GM21390 (cell line): ENCODE data around the gene ASB2.

Experiments
- ATAC-seq: cut with Tn5 transposase; IDR thresholded peaks from one replicate; pipeline ENCODE4 v1.9.1; 2021; ENCODE audit not compliant: unreplicated experiment

ASB2 gene

DNA sequence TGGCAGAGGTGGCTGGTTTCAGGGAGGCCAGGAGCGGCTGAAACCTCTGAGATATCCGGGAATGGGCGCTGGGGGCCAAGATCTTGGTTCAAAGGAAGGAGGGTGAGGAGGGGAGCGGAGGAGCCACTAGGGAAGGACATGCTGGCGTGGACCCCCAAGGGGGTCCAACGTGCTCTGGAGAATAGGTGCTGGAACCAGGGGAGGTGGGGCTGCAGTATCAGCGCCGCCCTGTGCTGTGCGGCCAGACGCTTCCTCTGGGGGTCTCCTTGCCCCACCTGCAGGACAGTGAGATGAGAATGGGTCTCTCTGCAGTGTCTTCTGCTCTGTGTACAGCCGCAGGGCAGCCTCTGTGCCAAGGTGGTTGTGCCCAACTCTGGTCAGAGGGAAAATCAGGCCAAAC is 46.7 kb downstream of the ASB2 start:
- ATAC-seq = no peak

- ATAC-seq = no peak
Observed at GRCh38 chr14:93929048-93929535, 47.3 kb downstream of the ASB2 start.

GRCh38 chr14:93928184-93929047 is 48.0 kb downstream of the ASB2 start:
- ATAC-seq = no peak

- ATAC-seq = no peak
Observed at GRCh38 chr14:93927800-93928145, 48.6 kb downstream of the ASB2 start.

- ATAC-seq = no peak
Observed at GRCh38 chr14:93926873-93927799, 49.2 kb downstream of the ASB2 start, which contains the start of gene FAM181A. Gene FAM181A (plus strand): TSS chr14:93927344. CDS start chr14:93928286, 942 bp downstream.

GRCh38 chr14:93926245-93926872 is 50.0 kb downstream of the ASB2 start:
- no peak for ATAC-seq

GRCh38 chr14:93925374-93925895 is 50.9 kb downstream of the ASB2 start:
- ATAC-seq = no peak

GRCh38 chr14:93924592-93925355 is 51.6 kb downstream of the ASB2 start:
- no peak for ATAC-seq

GRCh38 chr14:93923626-93924025 is 52.7 kb downstream of the ASB2 start:
- no peak for ATAC-seq

GRCh38 chr14:93921001-93921806 is 55.2 kb downstream of the ASB2 start:
- no peak for ATAC-seq

- no peak for ATAC-seq
Observed at GRCh38 chr14:93917141-93917540, 59.2 kb downstream of the ASB2 start.

DNA sequence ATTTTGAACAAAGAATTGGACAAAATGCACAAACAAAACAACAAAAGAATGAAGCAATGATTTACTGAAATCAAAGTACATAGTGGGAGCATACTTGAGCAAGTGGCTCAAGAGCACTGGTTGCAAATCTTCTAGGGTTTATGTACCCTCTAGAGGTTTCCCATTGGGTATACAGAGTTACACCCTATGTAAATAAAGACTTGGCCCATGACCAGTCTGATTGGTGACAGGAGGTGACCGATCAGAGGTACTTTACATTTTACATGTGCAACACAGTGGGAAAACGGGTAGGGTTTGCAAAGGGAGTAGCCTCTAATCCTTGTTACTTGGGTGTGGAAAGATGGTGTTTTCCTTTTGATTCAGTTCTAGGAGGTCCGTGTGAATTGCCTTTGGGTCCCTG is 59.9 kb downstream of the ASB2 start:
- ATAC-seq = no peak

DNA sequence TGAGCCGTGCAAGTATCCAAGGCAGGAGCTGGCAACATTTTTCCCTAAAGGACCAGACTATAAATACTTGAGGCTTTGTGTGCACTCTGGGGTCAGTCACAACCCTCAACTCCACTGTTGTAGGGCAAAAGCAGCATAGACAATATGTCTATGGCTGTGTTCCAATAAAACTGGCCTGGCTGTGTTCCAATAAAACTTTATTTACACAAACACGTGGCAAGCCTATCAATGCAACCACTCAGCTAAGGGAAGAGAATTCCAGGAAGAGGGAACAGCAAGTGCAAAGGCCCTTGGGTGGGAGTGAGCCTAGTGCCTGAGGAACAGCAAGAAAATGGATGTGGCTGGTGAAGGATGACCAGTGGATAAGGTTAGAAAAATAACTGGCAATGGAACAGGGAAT is 60.6 kb downstream of the ASB2 start:
- ATAC-seq = no peak

DNA sequence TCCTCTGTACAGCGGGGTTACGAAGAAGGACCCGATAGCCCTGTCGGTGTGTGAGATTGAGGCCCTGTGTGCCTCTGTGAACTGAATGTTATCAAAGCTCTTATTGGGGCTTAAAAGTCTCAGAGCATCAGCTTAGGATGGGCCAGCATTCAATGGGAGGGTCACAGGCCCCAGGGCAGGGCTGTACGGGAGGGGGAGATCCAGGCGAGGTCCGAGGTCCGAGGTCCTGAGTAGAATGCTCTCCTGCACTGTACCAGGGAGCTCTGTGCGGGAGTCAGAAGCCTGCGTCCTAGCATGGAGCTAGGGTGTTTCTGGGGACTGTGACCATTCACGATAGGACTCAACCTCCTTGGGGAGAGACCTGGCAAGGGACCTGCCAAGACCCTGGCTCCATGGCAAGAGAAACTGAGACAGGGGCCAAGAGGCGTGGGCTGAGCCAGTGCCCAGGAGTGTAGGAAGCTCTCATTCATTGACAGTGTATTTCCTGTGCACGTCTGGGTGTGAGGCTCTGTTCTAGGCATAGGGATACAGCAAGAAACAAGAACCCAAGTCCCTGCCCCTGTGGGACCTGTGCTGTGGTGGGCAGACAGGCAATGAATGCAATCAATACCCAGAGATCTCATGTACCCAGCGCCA is 61.2 kb downstream of the ASB2 start:
- ATAC-seq = no peak

GRCh38 chr14:93914278-93914677 is 62.1 kb downstream of the ASB2 start:
- peak; percentile 43 for ATAC-seq

- ATAC-seq = no peak
Observed at GRCh38 chr14:93912782-93913181, 63.6 kb downstream of the ASB2 start.

DNA sequence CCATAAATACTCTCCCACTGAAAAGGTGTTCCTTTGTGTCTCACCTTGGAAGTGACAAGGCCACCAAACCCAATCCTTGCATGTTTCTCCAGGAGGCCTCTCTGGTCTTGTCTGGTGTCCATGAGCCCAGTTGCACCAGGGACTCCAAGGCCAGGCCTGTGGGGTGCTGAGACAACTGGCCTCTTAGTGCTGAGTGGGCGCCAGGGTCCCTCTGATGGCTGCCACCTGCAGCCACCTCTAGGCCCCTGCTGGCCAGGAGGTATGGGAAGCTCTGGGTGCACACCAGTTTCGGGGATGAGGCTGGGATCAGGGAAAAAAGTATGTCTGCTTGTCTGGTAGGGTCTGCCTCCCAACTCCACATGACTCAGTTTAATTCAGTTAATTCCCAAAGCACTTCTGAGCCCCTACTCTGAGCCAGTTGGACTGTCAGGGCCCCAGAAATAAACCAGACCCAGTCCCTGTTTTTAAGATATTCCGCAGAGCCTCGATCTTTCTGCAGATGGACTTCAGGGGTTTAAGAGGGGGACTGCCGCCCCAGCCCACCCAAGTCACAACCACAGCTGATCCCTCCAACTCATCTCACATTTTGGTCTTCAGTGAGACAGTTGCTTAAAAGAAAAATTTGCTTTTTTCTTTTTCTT is 64.3 kb downstream of the ASB2 start:
- no peak for ATAC-seq

DNA sequence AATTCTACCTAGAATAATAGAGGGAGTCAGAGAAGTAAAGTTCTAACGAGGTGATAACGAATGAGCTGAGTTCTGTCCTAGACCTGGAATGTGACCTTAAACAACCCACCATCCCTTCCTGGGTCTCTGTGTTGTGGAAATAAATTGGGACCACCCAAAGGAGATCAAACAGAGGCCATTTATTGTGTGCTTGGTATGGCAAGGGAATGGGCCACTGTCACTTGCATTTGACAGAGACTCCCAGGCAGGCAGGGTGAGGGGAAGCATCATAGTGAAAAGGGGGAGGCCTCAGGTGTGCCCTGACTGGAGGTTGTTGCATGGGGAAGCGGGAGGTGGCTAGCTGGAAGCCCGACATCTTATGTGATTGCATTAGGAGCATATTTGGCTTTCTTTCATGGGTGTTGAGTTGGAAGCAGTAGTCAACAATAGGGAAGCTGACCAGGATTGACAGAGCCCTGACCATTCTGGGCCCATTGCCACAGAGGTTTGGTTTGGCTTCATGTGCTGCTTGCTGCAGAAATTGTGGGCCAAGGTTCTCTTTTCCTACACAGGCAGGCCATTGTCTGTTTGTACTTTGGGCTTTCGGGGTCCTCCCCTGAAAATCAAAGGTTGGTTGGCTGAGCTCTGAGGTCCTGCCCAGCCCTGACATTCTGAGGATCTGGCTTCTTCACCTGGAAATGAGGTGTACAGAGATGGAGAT is 66.8 kb downstream of the ASB2 start:
- no peak for ATAC-seq
